Gastroesophageal sphincter (tissue), 4 donors: ENCODE results near the gene RNU4-1. TPM values are rescaled to one million over a fixed set of nuclear protein-coding genes. Genes with fewer than 3 reads are reported as not detected.
"Not testable (repeated sequence)": the region's sequence is repeated elsewhere in the genome, so short reads cannot be mapped to it uniquely, and the experiment has no call there.

Source experiments
- ATAC-seq: fragments of 150-250 bp; one replicate; pipeline ENCODE4 v1.9.1; 2016; ENCODE audit warnings: mild to moderate bottlenecking, moderate library complexity
- H3K27ac ChIP-seq, 4 donors: fragments of 200-600 bp; sonication (generic) in 3 of 4; 1 replicate in 3 of 4; 2 replicates in 1 of 4; pipeline ENCODE4 v1.5.1; 2016 to 2019
- H3K27me3 ChIP-seq: fragments of 200-600 bp; sonication (generic); one replicate; pipeline ENCODE4 v1.5.1; 2019
- H3K36me3 ChIP-seq, 2 donors: fragments of 200-600 bp; sonication (generic); one replicate each; pipeline ENCODE4 v1.5.1; 2019; ENCODE audit warnings: control low read depth in 1 of 2
- H3K4me1 ChIP-seq, 3 donors: fragments of 200-600 bp; sonication (generic); 1 replicate in 2 of 3; 2 replicates in 1 of 3; pipeline ENCODE4 v1.5.1; 2016 to 2019; ENCODE audit warnings: control low read depth in 2 of 3
- H3K4me3 ChIP-seq, 2 donors: fragments of 200-600 bp; sonication (generic); one replicate each; pipeline ENCODE4 v1.5.1; 2019; ENCODE audit warnings: mild to moderate bottlenecking in 1 of 2, moderate library complexity in 1 of 2
- H3K9me3 ChIP-seq, 3 donors: fragments of 200-600 bp; sonication (generic); one replicate each; pipeline ENCODE4 v1.5.1; 2017 to 2019; ENCODE audit warnings: control low read depth in 2 of 3
- CTCF ChIP-seq, 4 experiments: fragments of 200-600 bp in 2 of 4; fragments of 450-650 bp in 2 of 4; sonication (generic) in 1 of 4; IDR thresholded peaks; one replicate each; pipeline ENCODE4 v1.5.1; 2017 to 2019; ENCODE audit warnings: antibody characterized with exemption in 4 of 4, mild to moderate bottlenecking in 2 of 4, moderate library complexity in 2 of 4
- EP300 ChIP-seq: sonication (generic); formaldehyde crosslinking; IDR thresholded peaks from one replicate; pipeline ENCODE4 v1.6.1; 2017; ENCODE audit warnings: antibody characterized with exemption, mild to moderate bottlenecking
- POLR2A ChIP-seq, 2 donors: fragments of 450-650 bp; IDR thresholded peaks; one replicate each; pipeline ENCODE4 v1.6.1; 2017; ENCODE audit warnings: antibody characterized with exemption in 2 of 2, mild to moderate bottlenecking in 2 of 2, moderate library complexity in 1 of 2
- POLR2AphosphoS5 ChIP-seq: sonication (generic); formaldehyde crosslinking; IDR thresholded peaks from one replicate; pipeline ENCODE4 v1.6.1; 2017; ENCODE audit warnings: antibody characterized with exemption
- WGBS, 2 donors: methylation state at CpG; one replicate each; pipeline ENCODE4 v1.1.5; 2018; ENCODE audit warnings: low coverage in 1 of 2; 5-methylcytosine and 5-hydroxymethylcytosine counted together
- total RNA-seq, 4 donors: library from RNA; depleted of rRNA; stranded (reverse); fragments of >200 nt; gene quantifications; one replicate each; pipeline ENCODE4 v1.1.0, GENCODE V29; 2016

Gene RNU4-1
- total RNA-seq, 4 donors from 2014 or later = under 0.01 TPM; not detected in 3

GRCh38 chr12:120258323-120258896, 34.6 kb downstream of the RNU4-1 start:
- Histone ChIP-seq H3K27me3 (no peaks in the 10 kb centered on the region), H3K36me3 (peaks cover 0 to 10% of the 10 kb centered on the region in 2 donors), H3K4me1 (peaks cover 10 to 100% (median 68%) of the 10 kb centered on the region in 3 donors), H3K9me3 (no peaks in the 10 kb centered on the region), H3K4me3 (no peak overlapping the region), H3K27ac (peak overlapping the region in 3 of 4 donors; percentile 87 to 93 (median 93))
- no peak for ATAC-seq
- TF ChIP-seq POLR2A (IDR thresholded peaks at IDR 0.05) (no peak), POLR2AphosphoS5 (no peak), EP300 (no peak), CTCF (IDR thresholded peaks at IDR 0.05) (no peak)
- WGBS, 2 donors = 82 to 97% methylated on average over 4 of the region's 5 CpGs

DNA sequence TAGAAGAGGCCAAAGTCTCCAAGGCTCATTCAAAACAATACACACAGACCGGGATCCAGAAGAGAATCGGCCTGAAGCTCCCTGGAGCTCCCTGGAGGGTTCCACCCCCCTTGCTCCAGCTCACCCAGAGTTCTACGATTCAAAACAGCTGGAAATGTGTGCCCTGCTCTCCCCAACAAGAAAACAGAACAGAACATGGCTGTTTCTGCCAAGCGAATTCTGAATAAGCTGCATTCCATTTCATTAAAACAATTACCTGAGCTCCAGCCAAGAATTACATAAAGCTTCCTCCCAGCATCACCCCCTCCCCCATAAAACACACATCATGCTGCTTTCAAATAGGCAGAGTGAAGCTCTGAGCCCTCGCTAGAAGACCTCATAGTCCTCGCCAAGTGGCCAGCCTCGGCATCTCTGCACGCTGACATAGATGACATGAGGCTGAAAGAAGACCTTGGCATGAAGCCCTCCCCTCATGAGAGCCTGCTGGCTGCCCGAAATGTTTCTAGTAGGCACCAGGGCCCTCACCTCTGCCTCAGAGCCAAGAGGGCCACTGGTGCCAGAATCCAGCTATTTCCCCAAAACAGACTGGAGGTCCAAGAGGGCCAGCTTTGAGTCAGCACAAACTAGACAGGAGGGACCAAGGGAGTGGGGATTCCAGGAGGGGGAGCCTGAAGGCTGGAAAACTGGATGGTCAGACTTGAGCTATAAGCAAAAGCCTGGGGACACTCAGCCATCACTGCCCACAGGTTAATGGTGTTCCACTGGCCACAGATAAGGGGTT, 35.8 kb downstream of the RNU4-1 start:
- Histone ChIP-seq H3K4me1 (peaks cover 8 to 99% (median 71%) of the 10 kb centered on the region in 3 donors), H3K27ac (peak overlapping the region; percentile 55 to 93 (median 90))

GRCh38 chr12:120254809-120255208, 38.2 kb downstream of the RNU4-1 start:
- 53 to 63% methylated on average over 5 of the region's 7 CpGs for WGBS, 2 donors
- peaks cover 0 to 8% of the 10 kb centered on the region in 2 donors for H3K36me3 ChIP-seq
- TF ChIP-seq EP300 = no peak
- no peak overlapping the region for H3K4me3 ChIP-seq
- H3K27me3 ChIP-seq = no peaks in the 10 kb centered on the region
- H3K9me3 ChIP-seq = no peaks in the 10 kb centered on the region
- ATAC-seq = no peak
- peak overlapping the region in 3 of 4 donors; percentile 74 to 93 (median 93) for H3K27ac ChIP-seq
- H3K4me1 ChIP-seq = peaks cover 6 to 99% (median 80%) of the 10 kb centered on the region in 3 donors

More for the DNA sequence above, 35.8 kb downstream of the RNU4-1 start:
- TF ChIP-seq EP300 = no peak
- TF ChIP-seq POLR2A (IDR thresholded peaks at IDR 0.05) = no peak
- peak in 2 of 4 experiments; percentile 29 to 41 for TF ChIP-seq CTCF (IDR thresholded peaks at IDR 0.05)
- peak; percentile 65 for TF ChIP-seq POLR2AphosphoS5
- Histone ChIP-seq H3K36me3 (peaks cover 0 to 10% of the 10 kb centered on the region in 2 donors), H3K27me3 (no peaks in the 10 kb centered on the region), H3K4me3 (peak overlapping the region in 1 of 2 donors; percentile 22), H3K9me3 (no peaks in the 10 kb centered on the region)
- 9 to 22% methylated on average over 3 to 8 of the region's 9 CpGs for WGBS, 2 donors
- peak; percentile 87 for ATAC-seq

DNA sequence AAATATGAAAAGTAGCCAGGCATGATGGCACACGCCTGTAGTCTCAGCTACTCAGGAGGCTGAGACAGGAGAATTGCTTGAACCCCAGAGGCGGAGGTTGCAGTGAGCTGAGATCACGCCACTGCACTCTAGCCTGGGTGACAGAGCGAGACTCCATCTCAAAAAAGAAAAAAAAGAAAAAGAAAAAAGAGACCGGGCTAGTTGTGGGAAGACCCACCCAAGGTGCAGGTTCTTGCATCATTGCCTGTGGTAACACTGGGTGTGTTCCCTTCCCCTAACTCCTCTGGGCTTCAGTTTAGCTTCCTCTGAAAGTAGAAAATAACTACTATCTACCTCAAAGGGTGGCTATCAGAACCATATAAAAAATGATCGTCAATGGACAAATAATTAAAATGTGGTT, 39.7 kb downstream of the RNU4-1 start:
- H3K27ac ChIP-seq = peak overlapping the region in 3 of 4 donors; percentile 74 to 93 (median 93)
- ATAC-seq, H3K27me3 ChIP-seq, H3K4me3 ChIP-seq, H3K9me3 ChIP-seq, H3K36me3 ChIP-seq: not testable (repeated sequence)
- peaks cover 14 to 99% (median 84%) of the 10 kb centered on the region in 3 donors for H3K4me1 ChIP-seq
- 48 to 75% methylated on average over 2 of the region's 6 CpGs for WGBS, 2 donors

DNA sequence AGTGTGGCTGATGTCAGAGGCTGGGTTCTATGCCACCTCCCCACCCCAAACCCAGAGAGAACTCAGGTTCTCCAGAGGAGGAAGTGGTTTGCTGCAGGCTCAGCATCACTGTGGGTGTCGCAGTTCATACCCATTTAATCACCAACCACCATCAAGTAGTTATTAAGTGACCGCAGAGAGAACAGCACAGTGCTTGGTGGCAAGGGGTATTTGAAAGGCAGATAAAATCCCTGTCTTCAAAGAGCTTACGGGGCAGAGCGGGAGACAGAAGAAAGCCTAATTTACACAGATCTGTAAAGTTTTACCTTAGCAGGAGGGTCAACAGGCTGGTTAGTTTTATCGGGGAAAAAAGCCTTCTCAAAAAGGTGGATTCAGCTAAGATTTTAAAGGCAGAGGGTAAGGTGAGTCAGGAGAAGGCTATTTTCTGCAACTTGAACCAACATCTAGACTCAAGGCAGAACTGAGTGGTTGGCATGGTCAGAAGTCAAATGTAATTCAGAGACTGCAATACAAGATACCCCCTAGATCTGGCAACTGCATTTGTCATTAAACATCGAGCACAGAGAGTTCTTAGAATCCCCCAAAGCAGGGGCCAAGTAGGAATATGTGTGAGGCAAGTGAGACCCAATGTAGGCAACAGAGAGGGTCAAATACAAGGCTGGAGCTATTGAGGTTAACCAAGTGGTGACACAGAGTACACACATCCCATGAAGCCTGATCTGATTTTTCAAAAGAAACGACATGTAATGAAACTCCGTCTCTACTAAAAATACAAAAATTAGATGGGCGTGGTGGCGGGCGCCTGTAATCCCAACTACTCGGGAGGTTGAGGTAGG, 40.7 kb downstream of the RNU4-1 start:
- Histone ChIP-seq H3K4me3 (no peak overlapping the region), H3K9me3 (no peaks in the 10 kb centered on the region), H3K27me3 (no peaks in the 10 kb centered on the region), H3K4me1 (peaks cover 11 to 99% (median 82%) of the 10 kb centered on the region in 3 donors), H3K27ac (peak overlapping the region in 3 of 4 donors; percentile 68 to 93 (median 93)), H3K36me3 (peaks cover 0 to 7% of the 10 kb centered on the region in 2 donors)
- no peak for TF ChIP-seq POLR2A (IDR thresholded peaks at IDR 0.05)
- TF ChIP-seq POLR2AphosphoS5 = no peak
- ATAC-seq = no peak
- WGBS, 2 donors = 88 to 100% methylated on average over 4 to 11 of the region's 12 CpGs

GRCh38 chr12:120251364-120252070, 41.5 kb downstream of the RNU4-1 start:
- 74 to 87% methylated on average over 4 to 5 of the region's 12 CpGs for WGBS, 2 donors
- H3K27me3 ChIP-seq, H3K4me3 ChIP-seq, H3K9me3 ChIP-seq, H3K36me3 ChIP-seq, ATAC-seq: not testable (repeated sequence)
- peak overlapping the region in 3 of 4 donors; percentile 68 to 93 (median 93) for H3K27ac ChIP-seq
- peaks cover 10 to 99% (median 78%) of the 10 kb centered on the region in 3 donors for H3K4me1 ChIP-seq
